ENCODE data around the gene ATL2.

The ATL2 gene

DNA sequence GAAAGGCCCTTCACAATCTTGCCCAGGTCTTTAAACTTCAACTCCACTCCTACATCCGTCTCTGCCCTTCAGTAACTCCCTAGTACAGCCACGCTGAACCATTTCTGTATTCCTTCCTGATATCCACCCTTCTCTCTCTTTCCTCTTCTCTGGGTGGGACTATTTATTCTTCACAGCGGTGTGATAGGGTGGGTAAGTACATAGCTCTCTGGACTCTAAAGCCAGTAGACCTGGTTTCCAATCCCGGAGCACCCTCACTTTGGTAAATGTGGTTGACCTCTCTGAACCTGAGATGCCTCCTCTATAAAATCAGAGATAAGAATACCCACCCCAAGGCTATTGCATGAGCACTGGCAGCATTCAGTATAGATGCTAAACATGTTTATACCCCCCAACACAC lies 86.7 kb downstream of the ATL2 start:
- no peak overlapping the region for H3K4me3 ChIP-seq (ENCODE audit: low read depth, low read length)
- POLR2A ChIA-PET, result no interaction called here
- H3K4me1 ChIP-seq (ENCODE audit: control insufficient read depth, insufficient read depth, low read length), result peaks cover 2% of the 10 kb centered on the region; the same call in 1 of the 2 replicates
- CTCF ChIA-PET, result no interaction called here
- H3K36me3 ChIP-seq (ENCODE audit: control insufficient read depth in 2 of 2, insufficient read depth in 1 of 2, low read length in 2 of 2), result peaks cover under 1 to 2% of the 10 kb centered on the region in 2 experiments
- no peak for TF ChIP-seq KLF9 (tag by site-specific recombination; IDR thresholded peaks at IDR 0.05; ENCODE audit: low read depth)
- no peak for TF ChIP-seq ZNF112 (tag by site-specific recombination; IDR thresholded peaks at IDR 0.05)
- no peak for TF ChIP-seq ZNF174 (tag by site-specific recombination; IDR thresholded peaks at IDR 0.05)
- H3K9me3 ChIP-seq (ENCODE audit: control insufficient read depth, insufficient read depth, low read depth, low read length), result no peaks in the 10 kb centered on the region
- no peak overlapping the region for H3K27ac ChIP-seq (ENCODE audit: extremely low read depth, low read depth, low read length)

DNA sequence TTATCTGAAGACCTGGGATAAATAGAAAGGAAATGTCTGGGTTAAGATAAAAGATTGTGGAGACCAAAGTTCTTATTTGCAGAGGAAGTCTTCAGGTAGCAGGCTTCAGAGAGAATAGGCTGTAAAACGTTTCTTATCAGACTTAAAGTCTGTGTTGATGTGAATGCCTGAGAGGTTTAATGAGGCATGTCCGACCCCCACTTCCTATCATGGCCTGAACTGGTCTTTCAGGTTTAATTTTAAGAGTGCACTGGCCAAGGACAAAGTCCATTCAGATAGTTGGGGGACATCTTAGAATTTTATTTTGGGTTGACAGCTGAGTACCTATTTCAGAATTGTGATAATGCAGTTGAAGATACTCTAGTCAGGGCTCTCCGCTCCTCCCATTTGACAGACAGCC lies 92.1 kb downstream of the ATL2 start:
- ChIA-PET CTCF (interaction anchor here (1.0 kb wide), 1 partner anchor 223 kb away, joined by 4 read pairs; no protein-coding TSS in a partner anchor), POLR2A (no interaction called here)
- TF ChIP-seq, protein P1, sequence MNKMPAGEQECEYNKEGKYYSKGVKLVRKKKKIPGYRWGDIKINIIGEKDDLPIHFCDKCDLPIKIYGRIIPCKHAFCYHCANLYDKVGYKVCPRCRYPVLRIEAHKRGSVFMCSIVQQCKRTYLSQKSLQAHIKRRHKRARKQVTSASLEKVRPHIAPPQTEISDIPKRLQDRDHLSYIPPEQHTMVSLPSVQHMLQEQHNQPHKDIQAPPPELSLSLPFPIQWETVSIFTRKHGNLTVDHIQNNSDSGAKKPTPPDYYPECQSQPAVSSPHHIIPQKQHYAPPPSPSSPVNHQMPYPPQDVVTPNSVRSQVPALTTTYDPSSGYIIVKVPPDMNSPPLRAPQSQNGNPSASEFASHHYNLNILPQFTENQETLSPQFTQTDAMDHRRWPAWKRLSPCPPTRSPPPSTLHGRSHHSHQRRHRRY (tag by site-specific recombination; IDR thresholded peaks at IDR 0.05), result no peak
- TF ChIP-seq ZNF521 (tag by site-specific recombination; IDR thresholded peaks at IDR 0.05) (no peak), ZBTB20 (tag by site-specific recombination; IDR thresholded peaks at IDR 0.05) (no peak), SP7 (tag by site-specific recombination; IDR thresholded peaks at IDR 0.05) (no peak), ZBTB48 (tag by site-specific recombination; IDR thresholded peaks at IDR 0.05) (no peak), ZIC2 (tag by site-specific recombination; IDR thresholded peaks at IDR 0.05) (no peak), ZNF169 (tag by site-specific recombination; IDR thresholded peaks at IDR 0.05) (no peak), KLF9 (tag by site-specific recombination; IDR thresholded peaks at IDR 0.05; ENCODE audit: low read depth) (no peak), ZBTB1 (tag by site-specific recombination; IDR thresholded peaks at IDR 0.05) (no peak), GLI4 (tag by site-specific recombination; IDR thresholded peaks at IDR 0.05) (no peak), KLF16 (tag by site-specific recombination; IDR thresholded peaks at IDR 0.05) (no peak)
- TF ChIP-seq, protein P2, sequence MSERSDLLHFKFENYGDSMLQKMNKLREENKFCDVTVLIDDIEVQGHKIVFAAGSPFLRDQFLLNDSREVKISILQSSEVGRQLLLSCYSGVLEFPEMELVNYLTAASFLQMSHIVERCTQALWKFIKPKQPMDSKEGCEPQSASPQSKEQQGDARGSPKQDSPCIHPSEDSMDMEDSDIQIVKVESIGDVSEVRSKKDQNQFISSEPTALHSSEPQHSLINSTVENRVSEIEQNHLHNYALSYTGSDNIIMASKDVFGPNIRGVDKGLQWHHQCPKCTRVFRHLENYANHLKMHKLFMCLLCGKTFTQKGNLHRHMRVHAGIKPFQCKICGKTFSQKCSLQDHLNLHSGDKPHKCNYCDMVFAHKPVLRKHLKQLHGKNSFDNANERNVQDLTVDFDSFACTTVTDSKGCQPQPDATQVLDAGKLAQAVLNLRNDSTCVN (tag by site-specific recombination; optimal IDR thresholded peaks at IDR 0.05), result no peak
- TF ChIP-seq, protein P3, sequence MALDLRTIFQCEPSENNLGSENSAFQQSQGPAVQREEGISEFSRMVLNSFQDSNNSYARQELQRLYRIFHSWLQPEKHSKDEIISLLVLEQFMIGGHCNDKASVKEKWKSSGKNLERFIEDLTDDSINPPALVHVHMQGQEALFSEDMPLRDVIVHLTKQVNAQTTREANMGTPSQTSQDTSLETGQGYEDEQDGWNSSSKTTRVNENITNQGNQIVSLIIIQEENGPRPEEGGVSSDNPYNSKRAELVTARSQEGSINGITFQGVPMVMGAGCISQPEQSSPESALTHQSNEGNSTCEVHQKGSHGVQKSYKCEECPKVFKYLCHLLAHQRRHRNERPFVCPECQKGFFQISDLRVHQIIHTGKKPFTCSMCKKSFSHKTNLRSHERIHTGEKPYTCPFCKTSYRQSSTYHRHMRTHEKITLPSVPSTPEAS (tag by site-specific recombination; IDR thresholded peaks at IDR 0.05), result no peak
- TF ChIP-seq, protein P4, sequence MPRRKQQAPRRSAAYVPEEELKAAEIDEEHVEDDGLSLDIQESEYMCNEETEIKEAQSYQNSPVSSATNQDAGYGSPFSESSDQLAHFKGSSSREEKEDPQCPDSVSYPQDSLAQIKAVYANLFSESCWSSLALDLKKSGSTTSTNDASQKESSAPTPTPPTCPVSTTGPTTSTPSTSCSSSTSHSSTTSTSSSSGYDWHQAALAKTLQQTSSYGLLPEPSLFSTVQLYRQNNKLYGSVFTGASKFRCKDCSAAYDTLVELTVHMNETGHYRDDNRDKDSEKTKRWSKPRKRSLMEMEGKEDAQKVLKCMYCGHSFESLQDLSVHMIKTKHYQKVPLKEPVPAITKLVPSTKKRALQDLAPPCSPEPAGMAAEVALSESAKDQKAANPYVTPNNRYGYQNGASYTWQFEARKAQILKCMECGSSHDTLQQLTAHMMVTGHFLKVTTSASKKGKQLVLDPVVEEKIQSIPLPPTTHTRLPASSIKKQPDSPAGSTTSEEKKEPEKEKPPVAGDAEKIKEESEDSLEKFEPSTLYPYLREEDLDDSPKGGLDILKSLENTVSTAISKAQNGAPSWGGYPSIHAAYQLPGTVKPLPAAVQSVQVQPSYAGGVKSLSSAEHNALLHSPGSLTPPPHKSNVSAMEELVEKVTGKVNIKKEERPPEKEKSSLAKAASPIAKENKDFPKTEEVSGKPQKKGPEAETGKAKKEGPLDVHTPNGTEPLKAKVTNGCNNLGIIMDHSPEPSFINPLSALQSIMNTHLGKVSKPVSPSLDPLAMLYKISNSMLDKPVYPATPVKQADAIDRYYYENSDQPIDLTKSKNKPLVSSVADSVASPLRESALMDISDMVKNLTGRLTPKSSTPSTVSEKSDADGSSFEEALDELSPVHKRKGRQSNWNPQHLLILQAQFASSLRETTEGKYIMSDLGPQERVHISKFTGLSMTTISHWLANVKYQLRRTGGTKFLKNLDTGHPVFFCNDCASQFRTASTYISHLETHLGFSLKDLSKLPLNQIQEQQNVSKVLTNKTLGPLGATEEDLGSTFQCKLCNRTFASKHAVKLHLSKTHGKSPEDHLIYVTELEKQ (tag by site-specific recombination; IDR thresholded peaks at IDR 0.05; ENCODE audit: borderline replicate concordance), result no peak
- no peak overlapping the region for H3K27ac ChIP-seq (ENCODE audit: extremely low read depth, low read depth, low read length)
- no peaks in the 10 kb centered on the region for H3K36me3 ChIP-seq (ENCODE audit: control insufficient read depth in 2 of 2, insufficient read depth in 1 of 2, low read length in 2 of 2)
- H3K9me3 ChIP-seq (ENCODE audit: control insufficient read depth, insufficient read depth, low read depth, low read length), result no peaks in the 10 kb centered on the region
- H3K4me3 ChIP-seq (ENCODE audit: low read depth, low read length), result no peak overlapping the region
- H3K4me1 ChIP-seq (ENCODE audit: control insufficient read depth, insufficient read depth, low read length), result no peaks in the 10 kb centered on the region

All from HEK293 (cell line).